OCI-LY1 (cell line): Measurements from ENCODE around the gene S100A8.

Source experiments
- H2AFZ ChIP-seq: fragments of 200-600 bp; sonication (generic), shearing (Covaris generic); 2 replicates; pipeline ENCODE4 v1.6.0; 2014; ENCODE audit warnings: antibody characterized with exemption, mild to moderate bottlenecking, low read length
- H3F3A ChIP-seq: fragments of 200-600 bp; sonication (generic), shearing (Covaris generic); 2 replicates; pipeline ENCODE4 v1.6.0; 2014; ENCODE audit warnings: mild to moderate bottlenecking, antibody characterized with exemption, low read length, moderate library complexity; ENCODE audit not compliant: insufficient read depth
- H3K27ac ChIP-seq: fragments of 200-600 bp; sonication (generic); 2 replicates; pipeline ENCODE4 v1.5.1; 2014; ENCODE audit warnings: low read length, mixed run types, mild to moderate bottlenecking, low read depth; ENCODE audit not compliant: poor library complexity, severe bottlenecking
- H3K27me3 ChIP-seq: fragments of 200-600 bp; sonication (generic); 2 replicates; pipeline ENCODE4 v1.6.0; 2014; ENCODE audit warnings: antibody characterized with exemption, mild to moderate bottlenecking, low read length, moderate library complexity; ENCODE audit not compliant: insufficient read depth
- H3K36me3 ChIP-seq: fragments of 200-600 bp; sonication (generic); 2 replicates; pipeline ENCODE4 v1.6.1; 2014; ENCODE audit warnings: mild to moderate bottlenecking, antibody characterized with exemption, low read length, moderate library complexity, mixed read lengths; ENCODE audit not compliant: insufficient read depth
- H3K4me1 ChIP-seq: fragments of 200-600 bp; sonication (generic); 2 replicates; pipeline ENCODE4 v1.5.1; 2014; ENCODE audit warnings: mild to moderate bottlenecking, low read length, moderate library complexity; ENCODE audit not compliant: insufficient read depth, severe bottlenecking
- H3K4me2 ChIP-seq: fragments of 200-600 bp; sonication (generic), shearing (Covaris generic); 2 replicates; pipeline ENCODE4 v1.6.1; 2014; ENCODE audit warnings: low read length
- H3K4me3 ChIP-seq: fragments of 200-600 bp; sonication (generic); 2 replicates; pipeline ENCODE4 v1.5.1; 2014; ENCODE audit warnings: low read length, low read depth, mild to moderate bottlenecking, mixed read lengths; ENCODE audit not compliant: poor library complexity, severe bottlenecking
- H3K79me2 ChIP-seq: fragments of 200-600 bp; shearing (Covaris generic); 2 replicates; pipeline ENCODE4 v1.6.1; 2016; ENCODE audit warnings: mixed run types, low read length, mixed read lengths; ENCODE audit not compliant: insufficient read depth
- H3K9ac ChIP-seq: fragments of 200-600 bp; sonication (generic), shearing (Covaris generic); 2 replicates; pipeline ENCODE4 v1.6.1; 2014; ENCODE audit warnings: mild to moderate bottlenecking, low read length, mixed read lengths
- H3K9me2 ChIP-seq: fragments of 200-600 bp; sonication (generic), shearing (Covaris generic); 2 replicates; pipeline ENCODE4 v1.6.1; 2014; ENCODE audit warnings: low read depth, mild to moderate bottlenecking, low read length, mixed read lengths
- H3K9me3 ChIP-seq: fragments of 200-600 bp; shearing (Covaris generic); 2 replicates; pipeline ENCODE4 v1.6.1; 2014; ENCODE audit warnings: low read length, mixed read lengths
- H4K20me1 ChIP-seq: fragments of 200-600 bp; sonication (generic), shearing (Covaris generic); 2 replicates; pipeline ENCODE4 v1.6.0; 2016; ENCODE audit warnings: mild to moderate bottlenecking, low read length; ENCODE audit not compliant: insufficient read depth
- EZH2 ChIP-seq: fragments of 200-600 bp; sonication (generic), shearing (Covaris generic); IDR thresholded peaks from 2 replicates; pipeline ENCODE4 v1.8.0; 2017; ENCODE audit warnings: borderline replicate concordance, mixed run types, mild to moderate bottlenecking, antibody characterized with exemption, low read length, moderate library complexity, mixed read lengths
- TF ChIP-seq, protein P1 (sequence below): fragments of 200-600 bp; sonication (generic), shearing (Covaris generic); IDR thresholded peaks from 2 replicates; pipeline ENCODE4 v1.5.1; 2017; ENCODE audit warnings: mild to moderate bottlenecking, antibody characterized with exemption, low read length, moderate library complexity, mixed read lengths

S100A8 gene

DNA sequence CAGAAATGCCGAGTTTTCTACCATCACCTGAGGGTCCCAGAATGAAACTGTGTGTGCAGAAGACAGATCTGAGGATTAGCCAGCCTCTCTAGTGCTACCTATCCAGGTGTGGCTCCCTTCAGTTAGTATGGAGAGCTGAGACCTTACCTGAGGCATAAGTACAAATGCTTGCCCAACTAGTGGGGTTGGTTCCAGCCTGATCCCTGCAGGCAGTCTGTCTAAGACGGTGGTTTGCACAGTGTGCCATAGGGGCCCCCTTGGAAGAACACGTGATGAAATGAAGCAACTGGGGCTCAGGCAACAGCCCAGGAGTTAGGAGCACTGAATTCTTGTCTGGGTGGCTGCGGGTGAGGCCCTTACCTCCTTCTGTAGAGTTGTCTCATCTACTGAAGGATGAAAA lies 41.1 kb upstream of the S100A8 start:
- Histone ChIP-seq H3F3A (no peaks in the 10 kb centered on the region), H3K36me3 (no peaks in the 10 kb centered on the region), H3K79me2 (no peaks in the 10 kb centered on the region), H3K9me2 (no peaks in the 10 kb centered on the region), H3K27me3 (0 out of 2 replicates have a peak, but pooled peaks cover 5% of the 10 kb centered on the region), H3K9me3 (no peaks in the 10 kb centered on the region), H3K9ac (no peak overlapping the region), H4K20me1 (no peaks in the 10 kb centered on the region), H2AFZ (no peak overlapping the region), H3K4me3 (no peak overlapping the region), H3K4me1 (no peaks in the 10 kb centered on the region), H3K4me2 (no peak overlapping the region), H3K27ac (no peak overlapping the region)
- TF ChIP-seq, protein P1, sequence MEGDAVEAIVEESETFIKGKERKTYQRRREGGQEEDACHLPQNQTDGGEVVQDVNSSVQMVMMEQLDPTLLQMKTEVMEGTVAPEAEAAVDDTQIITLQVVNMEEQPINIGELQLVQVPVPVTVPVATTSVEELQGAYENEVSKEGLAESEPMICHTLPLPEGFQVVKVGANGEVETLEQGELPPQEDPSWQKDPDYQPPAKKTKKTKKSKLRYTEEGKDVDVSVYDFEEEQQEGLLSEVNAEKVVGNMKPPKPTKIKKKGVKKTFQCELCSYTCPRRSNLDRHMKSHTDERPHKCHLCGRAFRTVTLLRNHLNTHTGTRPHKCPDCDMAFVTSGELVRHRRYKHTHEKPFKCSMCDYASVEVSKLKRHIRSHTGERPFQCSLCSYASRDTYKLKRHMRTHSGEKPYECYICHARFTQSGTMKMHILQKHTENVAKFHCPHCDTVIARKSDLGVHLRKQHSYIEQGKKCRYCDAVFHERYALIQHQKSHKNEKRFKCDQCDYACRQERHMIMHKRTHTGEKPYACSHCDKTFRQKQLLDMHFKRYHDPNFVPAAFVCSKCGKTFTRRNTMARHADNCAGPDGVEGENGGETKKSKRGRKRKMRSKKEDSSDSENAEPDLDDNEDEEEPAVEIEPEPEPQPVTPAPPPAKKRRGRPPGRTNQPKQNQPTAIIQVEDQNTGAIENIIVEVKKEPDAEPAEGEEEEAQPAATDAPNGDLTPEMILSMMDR = no peak
- TF ChIP-seq EZH2 = no peak

DNA sequence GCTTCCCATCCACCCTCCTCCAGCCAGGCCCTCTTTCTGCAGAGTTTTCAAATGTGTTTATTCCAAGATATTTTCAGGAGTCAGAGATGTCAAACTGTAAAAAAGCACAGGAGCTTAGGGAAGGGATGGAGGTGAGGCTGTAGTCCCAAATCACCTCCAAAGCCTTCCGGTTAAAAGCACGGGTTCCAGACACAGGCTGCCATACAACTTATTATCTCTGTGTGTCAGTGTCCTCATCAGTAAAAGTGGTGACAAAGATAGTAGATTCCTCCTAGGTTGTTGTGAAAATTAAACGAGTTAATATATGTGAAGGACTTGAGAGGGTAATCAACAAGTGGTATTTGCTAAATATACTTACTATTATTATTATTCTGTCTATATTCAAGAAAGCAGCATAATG lies 40.6 kb upstream of the S100A8 start:
- Histone ChIP-seq H3K9me2 (no peaks in the 10 kb centered on the region), H3F3A (no peaks in the 10 kb centered on the region), H3K9ac (no peak overlapping the region), H3K79me2 (no peaks in the 10 kb centered on the region), H3K4me3 (no peak overlapping the region), H3K9me3 (no peaks in the 10 kb centered on the region), H3K36me3 (no peaks in the 10 kb centered on the region), H3K4me1 (no peaks in the 10 kb centered on the region), H2AFZ (no peak overlapping the region), H3K27ac (no peak overlapping the region), H4K20me1 (no peaks in the 10 kb centered on the region), H3K4me2 (no peak overlapping the region), H3K27me3 (0 out of 2 replicates have a peak, but pooled peaks cover 5% of the 10 kb centered on the region)
- no peak for TF ChIP-seq EZH2
- TF ChIP-seq, protein P1 = no peak

DNA sequence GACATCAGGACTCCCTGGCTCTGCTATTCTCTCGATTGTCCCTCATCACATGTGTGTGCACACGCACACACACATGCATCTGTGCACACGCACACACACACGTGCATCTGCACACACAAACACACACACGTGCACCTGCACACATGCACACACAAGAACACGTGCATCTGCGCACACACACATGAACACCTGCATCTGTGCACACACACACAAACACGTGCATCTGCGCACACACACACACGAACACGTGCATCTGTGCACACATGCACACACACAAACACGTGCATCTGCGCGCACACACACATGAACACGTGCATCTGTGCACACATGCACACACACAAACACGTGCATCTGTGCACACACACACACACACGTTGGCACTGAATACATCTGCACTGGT lies 40.1 kb upstream of the S100A8 start:
- Histone ChIP-seq H3K9me2 (no peaks in the 10 kb centered on the region), H3K4me3 (no peak overlapping the region), H3K9ac (no peak overlapping the region), H3K27ac (no peak overlapping the region), H2AFZ (no peak overlapping the region), H3K36me3 (no peaks in the 10 kb centered on the region), H3K9me3 (no peaks in the 10 kb centered on the region), H4K20me1 (no peaks in the 10 kb centered on the region), H3K79me2 (no peaks in the 10 kb centered on the region), H3K4me2 (no peak overlapping the region), H3F3A (no peaks in the 10 kb centered on the region), H3K4me1 (no peaks in the 10 kb centered on the region), H3K27me3 (0 out of 2 replicates have a peak, but pooled peaks cover 5% of the 10 kb centered on the region)
- TF ChIP-seq EZH2 = no peak
- TF ChIP-seq, protein P1 = no peak
